Stimulated activated CD4-positive, alpha-beta T cell treated with anti-CD3 and anti-CD28 coated beads, Interleukin-2, amount 100 ng/mL, for 48 hours (primary cell): ENCODE measurements around the gene HEXB.

Experiments
- DNase-seq, 2 donors: peaks; one replicate each; pipeline ENCODE4 v3.0.0-alpha.2; 2020

Gene HEXB

GRCh38 chr5:74684900-74685851 lies at the start of gene HEXB:
TSS of gene HEXB (plus strand) at chr5:74685233. CDS start at chr5:74685261, 28 bp downstream.
- peak; percentile 80 to 84 for DNase-seq

GRCh38 chr5:74636149-74636548 lies 48.9 kb upstream of the HEXB start:
- DNase-seq = no peak

GRCh38 chr5:74636552-74636951 lies 48.5 kb upstream of the HEXB start:
- DNase-seq = no peak

GRCh38 chr5:74638544-74638969 lies 46.5 kb upstream of the HEXB start:
- no peak for DNase-seq

DNA sequence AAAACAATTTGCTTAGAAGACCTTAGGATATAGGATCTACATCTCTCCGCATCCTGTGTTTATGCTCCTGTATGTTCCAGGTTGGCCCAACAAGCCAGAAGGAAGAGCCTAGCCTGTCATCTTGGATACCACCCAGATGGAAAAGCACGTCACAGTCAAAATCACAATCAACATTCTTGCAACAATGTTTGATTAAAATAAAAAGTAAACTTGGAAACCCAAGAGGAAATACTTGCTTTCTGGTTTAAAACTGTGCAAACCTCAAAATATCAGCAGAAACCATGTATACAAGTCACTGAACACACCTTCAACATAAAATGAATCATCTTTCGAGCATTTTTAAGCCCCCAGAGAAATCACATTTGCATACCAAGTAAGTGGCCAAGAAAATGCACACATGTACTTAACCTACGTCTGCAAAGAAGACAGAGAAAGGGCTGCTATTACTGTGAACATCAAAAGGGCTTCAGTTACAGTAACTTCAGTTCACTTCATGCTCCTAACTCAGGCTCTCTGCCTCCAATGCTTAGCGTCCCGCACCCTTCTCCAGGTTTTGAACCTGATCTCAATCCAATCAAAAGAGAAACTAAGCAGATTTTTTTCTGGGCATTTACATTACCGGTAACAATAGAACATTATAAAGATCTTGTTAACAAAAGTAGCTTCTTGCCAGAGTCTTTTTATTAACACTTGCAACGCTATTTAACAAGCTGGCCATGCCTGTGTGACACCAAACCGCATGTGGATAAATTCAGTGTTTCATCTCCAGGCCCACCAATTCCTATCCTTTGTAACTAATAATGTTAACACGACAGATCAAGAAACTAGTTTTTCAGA lies 45.8 kb upstream of the HEXB start:
- no peak for DNase-seq

DNA sequence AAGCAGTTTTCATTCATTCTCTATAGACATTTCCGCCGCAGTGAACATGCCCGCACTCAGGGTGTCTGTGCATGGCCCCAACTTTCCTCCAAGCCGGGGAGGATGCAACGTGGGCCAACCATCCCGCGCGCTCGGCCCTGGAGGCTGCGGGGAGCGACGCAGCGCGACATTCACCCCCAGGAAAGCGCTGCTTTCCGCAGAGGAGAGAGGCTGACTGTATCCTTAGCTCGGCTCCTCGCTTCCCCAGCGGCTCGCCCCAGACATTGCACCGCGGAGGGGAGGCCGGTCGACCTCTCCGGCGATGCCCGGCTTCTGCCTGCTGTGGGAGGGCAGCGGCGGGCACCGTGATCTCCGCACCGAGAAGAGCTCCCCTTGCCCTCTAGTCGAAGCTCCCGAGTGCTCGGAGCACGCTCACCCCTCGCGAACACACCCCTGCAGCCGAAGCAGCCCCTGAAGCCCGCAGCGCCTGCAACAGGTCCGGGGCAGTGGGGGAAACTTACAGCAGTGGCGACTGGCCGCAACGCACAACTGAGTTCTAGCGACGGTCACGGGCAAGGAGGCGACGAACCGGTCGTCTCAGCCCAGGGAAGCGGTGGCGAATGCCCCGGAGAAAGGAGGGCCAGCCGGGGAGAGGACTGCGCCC lies 45.1 kb upstream of the HEXB start:
- DNase-seq = peak in 1 of 2 donors; percentile 35

DNA sequence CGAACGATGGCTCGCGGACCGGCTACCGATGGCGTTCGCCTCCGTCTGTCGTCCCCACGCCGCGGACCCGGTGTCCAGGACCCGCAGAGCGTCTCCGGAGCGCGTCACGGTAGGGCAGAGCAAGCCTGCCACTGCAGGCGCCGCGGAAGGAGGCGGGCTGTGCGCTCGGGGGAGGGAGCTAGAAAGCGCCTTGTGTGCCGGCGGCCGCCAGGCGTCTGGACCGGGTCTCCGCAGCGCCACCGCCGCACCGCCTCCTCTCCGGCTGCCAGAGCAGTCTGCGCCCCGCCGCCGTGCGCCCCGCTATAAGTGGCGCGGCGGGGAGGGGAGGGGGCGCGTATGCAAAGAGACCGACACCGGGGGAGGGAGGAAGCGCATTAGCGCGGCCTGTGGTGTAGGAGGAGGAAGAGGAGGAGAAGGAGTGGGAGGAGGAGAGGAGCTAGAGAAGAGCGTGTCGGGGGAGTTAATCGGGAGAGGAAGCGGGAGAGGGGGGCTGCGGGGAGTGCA lies 44.5 kb upstream of the HEXB start, which contains the start of gene ENC1:
Gene ENC1, minus strand, starts transcription at position 279 of the 504 bp plus-strand sequence. CDS start 4,243 bp downstream, outside the sequence.
- peak; percentile 67 to 68 for DNase-seq

DNA sequence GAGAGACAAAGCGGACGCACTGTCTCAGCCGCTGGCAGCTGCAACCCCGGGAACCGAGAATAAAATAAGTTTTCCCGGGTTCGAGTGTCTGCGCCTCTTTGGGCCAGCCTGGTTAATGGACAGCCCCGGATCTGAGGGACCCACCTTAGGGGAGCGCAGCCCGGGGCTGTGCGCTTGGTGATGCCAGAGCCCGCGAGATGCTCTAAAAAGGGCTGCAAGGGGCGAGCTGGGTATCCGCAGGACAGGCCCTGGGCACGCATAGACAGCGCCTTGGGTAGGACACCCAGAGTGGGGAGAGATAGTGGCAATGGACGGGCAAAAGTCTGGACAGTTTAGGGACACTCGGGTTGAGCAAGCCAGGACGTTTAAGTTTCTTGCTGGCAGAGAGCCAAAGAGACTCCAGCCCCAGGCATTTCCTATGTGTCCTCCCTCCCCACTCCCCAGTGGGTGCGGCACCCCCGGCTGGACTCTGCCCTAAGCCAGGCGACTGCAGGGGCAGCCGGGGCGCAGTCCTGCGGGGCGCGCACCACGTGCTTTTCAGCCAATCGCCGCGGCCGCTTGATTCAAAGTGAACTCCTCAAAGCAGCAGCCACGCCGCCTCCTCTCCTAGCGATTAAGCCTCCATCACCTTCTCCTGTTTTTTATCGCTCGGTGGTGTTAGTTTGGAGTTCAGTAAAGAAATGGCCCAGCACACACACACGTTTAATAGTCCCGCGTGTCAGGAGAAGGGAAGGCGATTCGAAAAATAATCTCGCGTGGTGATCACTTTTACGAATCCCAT lies 43.9 kb upstream of the HEXB start:
- peak in 1 of 2 donors; percentile 41 for DNase-seq

- no peak for DNase-seq
Measured at GRCh38 chr5:74641735-74642542, 43.1 kb upstream of the HEXB start.

DNA sequence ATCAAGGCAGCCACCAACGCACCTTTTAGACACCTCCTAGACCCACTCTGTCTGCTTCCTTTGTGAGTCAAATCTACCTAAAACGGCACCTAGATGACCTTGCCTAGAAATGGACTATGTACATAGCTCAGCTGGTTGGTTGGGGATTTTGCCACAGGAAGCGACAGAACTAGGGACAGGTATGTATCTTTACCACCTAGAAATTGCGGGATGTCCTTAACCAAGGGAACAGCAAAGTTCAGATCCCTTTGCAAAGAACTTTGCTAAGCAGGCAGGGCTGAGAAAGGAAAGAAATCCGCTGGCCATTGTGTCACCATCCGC lies 42.5 kb upstream of the HEXB start:
- DNase-seq = no peak

DNA sequence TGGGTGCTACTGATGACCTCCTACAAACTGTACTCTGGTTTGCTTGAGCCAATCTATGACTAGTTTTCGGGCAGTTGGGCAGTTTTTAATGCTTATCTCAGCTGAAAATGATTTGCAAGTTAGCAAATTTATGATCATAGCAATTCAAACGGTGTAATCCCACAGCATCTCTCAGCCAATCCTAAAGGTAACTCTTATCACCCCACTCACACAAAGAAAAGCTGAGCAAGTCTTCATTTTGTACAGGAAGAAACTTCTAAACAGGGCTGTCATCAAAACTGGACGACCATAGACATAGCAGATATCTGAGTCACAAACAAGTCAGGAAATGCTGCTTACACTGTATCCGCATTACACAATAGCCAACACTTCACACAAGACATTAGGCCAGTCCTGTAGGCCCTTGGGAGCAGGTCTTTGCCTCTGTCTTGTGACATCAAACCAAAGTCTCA lies 41.9 kb upstream of the HEXB start:
- no peak for DNase-seq

- no peak for DNase-seq
Measured at GRCh38 chr5:74647096-74647495, 37.9 kb upstream of the HEXB start.

GRCh38 chr5:74648835-74649293 lies 36.2 kb upstream of the HEXB start:
- DNase-seq = no peak

- no peak for DNase-seq
Measured at GRCh38 chr5:74649421-74649973, 35.5 kb upstream of the HEXB start.

- no peak for DNase-seq
Measured at GRCh38 chr5:74651710-74652109, 33.3 kb upstream of the HEXB start.

DNA sequence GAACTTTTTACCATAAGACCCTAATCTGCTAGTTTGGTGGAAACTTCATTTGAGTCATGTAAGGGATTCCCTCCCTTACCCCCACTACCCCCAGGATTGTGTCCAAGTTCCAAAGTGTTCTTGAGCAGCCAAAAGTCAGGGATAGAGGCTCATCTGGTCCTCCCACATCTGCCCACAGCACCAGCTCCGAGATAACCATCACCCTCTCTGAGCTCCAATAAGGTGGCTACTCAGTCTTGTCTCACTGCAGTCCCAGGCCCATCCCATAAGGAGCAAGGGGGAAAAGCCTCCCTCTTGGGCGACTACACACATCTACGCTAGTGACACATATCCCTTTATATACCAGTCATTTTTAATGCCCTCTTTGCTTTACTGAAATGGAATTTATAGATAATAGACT lies 32.5 kb upstream of the HEXB start:
- no peak for DNase-seq

- no peak for DNase-seq
Measured at GRCh38 chr5:74653991-74654390, 31.0 kb upstream of the HEXB start.

- no peak for DNase-seq
Measured at GRCh38 chr5:74655206-74655605, 29.8 kb upstream of the HEXB start.

GRCh38 chr5:74655716-74656115 lies 29.3 kb upstream of the HEXB start:
- no peak for DNase-seq

- DNase-seq = no peak
Measured at GRCh38 chr5:74657165-74657564, 27.9 kb upstream of the HEXB start.

DNA sequence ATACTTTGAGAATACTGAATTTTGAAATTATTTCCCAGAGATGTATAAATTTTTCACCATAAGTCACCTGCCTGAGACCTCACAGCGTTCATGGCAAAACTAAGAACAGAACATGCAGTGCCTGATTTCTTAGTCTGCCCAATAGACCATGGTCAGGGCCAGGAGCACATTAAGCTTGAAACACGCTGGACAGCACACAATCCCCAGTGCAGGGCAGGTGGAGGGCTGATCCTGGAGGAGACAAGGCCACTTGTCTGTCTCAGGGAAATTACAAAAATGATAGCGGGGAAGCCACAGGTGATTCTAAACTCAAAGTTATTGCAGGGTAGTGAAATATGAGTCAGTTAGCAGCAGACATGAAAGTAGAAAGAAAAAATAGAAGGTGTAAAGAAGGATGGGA lies 25.9 kb upstream of the HEXB start:
- no peak for DNase-seq
